NCI-H2196 treated with DMSO at 0.1 percent for 48 hours (cell line): ENCODE results near the gene MIAT.

Experiments
- DNase-seq: peaks from one replicate; lab custom pipeline; 2025; ENCODE audit not compliant: unreplicated experiment; lab: John Stamatoyannopoulos, UW

Gene MIAT

DNA sequence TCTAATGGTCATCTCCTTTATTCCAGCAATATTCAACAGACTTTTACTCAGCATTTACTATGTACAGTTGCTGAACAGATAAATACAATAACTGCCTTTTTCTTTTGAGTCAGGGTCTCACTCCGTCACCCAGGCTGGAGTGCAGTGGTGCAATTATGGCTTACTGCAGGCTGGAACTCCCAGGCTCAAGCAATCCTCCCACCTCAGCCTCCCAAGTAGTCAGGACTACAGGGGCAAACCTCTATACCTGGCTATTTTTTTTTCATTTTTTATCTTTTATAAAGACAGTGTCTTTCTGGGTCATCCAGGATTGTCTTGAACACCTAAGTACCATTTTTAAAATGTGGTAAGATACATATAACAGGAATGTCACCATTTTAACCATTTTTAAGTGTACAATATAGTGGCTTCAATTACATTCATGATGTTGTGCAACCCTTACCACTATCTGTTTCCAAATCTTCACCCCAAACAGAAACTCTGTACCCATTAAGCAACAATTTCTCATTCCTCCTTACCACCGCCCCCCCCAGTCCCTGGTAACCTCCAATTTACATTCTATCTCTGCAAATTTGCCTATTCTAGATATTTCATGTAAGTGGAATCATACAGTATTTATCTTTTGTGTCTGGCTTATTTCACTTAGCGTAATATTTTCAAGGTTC is 67.8 kb downstream of the MIAT start:
- DNase-seq = no peak
